Measurements from ENCODE around the gene ZNF841.
"Not testable (repeated sequence)": the region's sequence is repeated elsewhere in the genome, so short reads cannot be mapped to it uniquely, and the experiment has no call there.

The ZNF841 gene

DNA sequence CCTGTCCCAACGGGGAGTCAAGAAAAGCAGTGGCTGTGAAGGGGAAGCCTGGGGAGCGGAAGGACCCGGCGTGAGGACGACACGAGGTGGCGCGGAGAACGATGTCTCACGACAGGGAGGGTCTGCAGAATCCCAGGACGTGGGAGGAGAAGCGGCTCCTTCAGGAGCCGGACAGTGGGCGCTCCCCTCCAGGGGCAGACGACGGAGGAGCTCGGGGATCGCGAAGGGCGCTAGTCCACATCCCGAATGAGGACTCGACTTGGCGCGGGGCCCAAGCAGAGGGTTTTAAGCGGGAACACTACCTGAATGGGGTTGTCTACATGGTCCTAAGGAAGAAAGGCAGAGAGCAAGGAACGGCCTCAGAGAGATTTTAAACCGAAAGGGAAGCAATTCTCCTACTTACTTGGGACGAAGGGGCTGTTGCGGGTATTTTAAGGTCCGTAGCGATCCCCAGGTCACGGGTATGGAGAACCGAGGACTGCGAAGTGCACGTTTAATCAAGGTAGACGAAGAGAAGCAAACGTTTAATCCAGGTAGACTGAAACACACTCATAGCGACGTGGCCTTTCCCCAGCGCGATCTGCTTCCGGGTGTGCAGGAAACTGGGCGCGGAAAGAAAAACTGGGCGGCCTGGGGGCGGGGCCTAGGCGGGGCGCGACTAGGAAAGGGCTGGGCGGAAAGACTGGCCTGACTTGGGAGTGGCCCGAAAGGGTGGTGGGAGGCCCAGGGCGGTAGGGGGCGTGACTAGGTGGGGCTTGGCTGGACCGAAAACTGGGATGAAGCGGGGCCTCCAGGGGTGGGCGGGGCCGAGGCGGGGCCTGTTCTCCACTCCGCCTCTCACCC, at the start of gene ZNF841:
Gene ZNF841 (minus strand): TSS at position 594 of the 843 bp plus-strand sequence. CDS start 10,964 bp downstream, outside the sequence.
- peak; percentile 87 for DNase-seq

- DNase-seq = no peak
These were observed 46.5 kb upstream of the ZNF841 start for GRCh38 chr19:52142001-52142595.

DNA sequence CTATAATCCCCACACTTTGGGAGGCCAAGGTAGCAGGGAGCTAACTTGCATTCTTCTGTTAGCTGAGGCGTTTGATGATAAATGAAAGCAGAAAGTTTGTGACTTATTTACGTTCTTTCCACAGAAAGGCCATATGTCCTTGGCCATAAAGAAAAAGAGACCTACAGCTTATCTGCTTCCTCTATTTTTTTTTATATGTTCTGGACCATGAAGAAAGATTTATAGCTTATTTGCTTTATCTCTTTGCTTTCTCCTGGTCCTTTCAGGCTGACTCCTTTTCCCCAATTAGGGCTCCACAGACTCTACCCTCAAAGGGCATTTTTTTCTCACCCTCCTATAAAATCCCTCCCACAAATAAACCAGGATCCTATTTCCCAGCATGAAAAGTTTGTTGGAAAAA, 45.6 kb upstream of the ZNF841 start:
- no peak for DNase-seq

DNA sequence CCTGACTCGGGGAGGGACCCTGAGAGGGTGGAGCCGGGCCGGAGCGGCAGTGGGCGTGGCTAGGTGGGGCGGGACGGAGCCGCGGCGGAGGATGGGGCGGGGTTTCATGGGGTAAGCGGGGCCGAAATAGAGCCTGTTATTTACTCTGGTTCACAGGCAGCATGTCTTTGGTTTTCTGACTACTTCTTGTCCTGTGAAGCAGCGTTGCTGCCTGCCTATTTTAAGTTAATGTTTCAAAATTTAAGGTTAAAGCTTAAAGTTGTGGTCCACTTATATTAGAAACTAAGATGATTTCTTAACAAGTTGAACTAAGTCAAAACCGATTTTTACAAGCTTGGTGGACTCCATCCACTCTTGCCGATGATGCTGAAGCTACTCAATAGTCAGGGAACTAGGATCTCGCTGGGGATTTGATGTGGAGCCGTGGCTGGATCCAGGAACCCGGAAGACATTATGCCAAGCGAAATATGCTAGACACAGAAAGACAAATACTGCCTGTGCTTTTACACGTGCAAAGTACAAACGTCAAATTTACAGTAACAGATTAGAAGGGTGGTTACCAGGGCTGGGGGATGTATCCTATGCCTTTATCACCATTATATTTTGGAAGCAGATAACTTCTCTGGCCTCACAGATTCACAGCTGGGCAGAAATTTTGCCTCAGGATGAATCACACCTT, 44.6 kb upstream of the ZNF841 start:
- DNase-seq = no peak

DNA sequence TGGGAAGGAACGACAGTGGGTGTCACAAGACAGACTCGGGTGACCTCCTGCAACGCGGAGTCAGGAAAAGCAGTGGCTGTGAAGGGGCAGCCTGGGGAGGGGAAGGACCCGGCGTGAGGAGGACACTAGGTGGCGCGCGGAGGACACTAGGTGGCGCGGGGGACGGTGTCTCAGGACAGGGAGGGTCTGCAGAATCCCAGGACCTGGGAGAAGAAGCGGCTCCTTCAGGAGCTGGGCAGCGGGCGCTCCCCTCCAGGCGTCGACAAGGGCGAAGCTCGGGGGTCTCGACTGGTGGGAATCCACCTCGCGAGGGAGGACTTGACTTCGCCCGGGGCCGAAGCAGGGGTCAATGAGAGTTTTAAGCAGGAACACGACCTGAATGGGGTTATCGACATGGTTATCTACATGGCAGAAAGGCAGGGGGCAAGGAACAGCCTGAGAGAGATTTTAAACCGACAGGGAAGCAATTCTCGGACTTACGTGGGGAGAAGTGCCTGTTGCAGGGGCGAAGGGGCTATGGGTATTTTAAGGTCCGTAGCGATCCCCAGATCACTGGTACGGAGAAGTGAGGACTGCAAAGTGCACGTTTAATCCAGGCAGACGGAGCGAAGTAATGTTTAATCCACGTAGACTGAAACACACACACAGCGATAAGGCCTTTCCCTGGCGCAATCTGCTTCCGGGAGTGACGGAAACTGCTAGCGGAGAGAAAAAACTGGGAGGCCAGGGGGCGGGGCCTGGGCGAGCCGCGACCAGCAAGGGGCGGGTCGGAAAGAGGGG, 43.9 kb upstream of the ZNF841 start, which contains the start of gene ZNF616:
Gene ZNF616 (minus strand): TSS at position 687 of the 780 bp plus-strand sequence. CDS start 9,426 bp downstream, outside the sequence.
- peak; percentile 98 for DNase-seq

- DNase-seq = no peak
These were observed 43.4 kb upstream of the ZNF841 start for GRCh38 chr19:52138983-52139251.

GRCh38 chr19:52138278-52138982, 42.9 kb upstream of the ZNF841 start:
- DNase-seq = peak; percentile 35

DNA sequence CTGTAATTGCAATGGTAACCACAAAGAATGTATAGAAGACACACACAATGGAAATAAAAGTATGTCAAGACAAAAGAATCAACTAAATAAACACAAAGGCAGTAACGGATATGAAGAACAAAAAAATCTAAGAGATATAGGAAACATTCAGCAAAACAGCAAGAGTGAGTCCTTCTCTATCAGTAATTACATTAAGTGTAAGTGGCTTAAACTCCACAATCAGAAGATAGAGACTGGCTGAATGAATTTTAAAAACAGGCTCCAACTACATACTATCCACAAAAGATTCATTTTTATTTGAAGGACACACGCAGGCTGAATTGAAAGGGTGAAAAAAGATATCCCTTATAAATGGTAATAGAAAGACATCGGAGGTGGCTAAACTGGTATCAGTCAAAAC, 24.7 kb upstream of the ZNF841 start:
- no peak for DNase-seq

DNA sequence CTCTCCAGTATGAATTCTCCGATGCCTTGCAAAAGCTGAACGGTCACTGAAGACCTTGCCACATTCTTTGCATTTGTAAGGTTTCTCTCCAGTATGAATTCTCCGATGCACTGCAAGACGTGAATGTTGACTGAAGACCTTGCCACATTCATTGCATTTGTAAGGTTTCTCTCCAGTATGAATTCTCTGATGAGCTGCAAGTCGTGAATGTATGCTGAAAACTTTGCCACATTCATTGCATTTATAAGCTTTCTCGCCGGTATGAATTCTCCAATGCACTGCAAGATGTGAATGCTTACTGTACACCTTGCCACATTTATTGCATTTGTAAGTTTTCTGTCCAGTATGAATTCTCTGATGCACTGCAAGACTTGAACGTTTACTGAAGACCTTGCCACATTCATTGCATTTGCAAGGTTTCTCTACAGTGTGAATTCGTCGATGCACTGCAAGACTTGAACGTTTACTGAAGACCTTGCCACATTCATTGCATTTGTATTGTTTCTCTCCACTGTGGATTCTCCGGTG, 20.0 kb upstream of the ZNF841 start:
- DNase-seq = no peak

GRCh38 chr19:52114691-52115090, 19.1 kb upstream of the ZNF841 start:
- no peak for DNase-seq

GRCh38 chr19:52112624-52113023, 17.1 kb upstream of the ZNF841 start:
- DNase-seq = no peak

GRCh38 chr19:52110780-52111179, 15.2 kb upstream of the ZNF841 start:
- no peak for DNase-seq

DNA sequence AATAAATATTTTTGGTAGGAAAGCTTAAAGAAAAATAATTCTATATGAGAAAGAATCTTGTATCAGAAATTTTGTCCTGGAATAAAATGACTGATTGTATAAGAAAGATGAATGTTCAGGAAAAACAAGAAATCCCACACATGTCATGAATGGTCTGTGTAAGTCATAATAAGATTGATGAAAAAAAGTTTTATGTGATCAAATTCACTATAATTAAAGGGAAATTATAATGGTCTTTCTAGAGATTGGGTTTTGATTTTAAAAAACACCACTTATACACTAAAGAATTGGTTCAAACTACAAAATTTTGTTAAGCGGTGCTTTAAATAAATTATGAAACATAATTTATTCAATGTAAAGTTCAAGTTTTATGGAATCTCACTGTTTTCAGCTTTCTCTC, 7.2 kb upstream of the ZNF841 start:
- no peak for DNase-seq

GRCh38 chr19:52101866-52102562, 6.4 kb upstream of the ZNF841 start:
- DNase-seq = no peak

GRCh38 chr19:52099497-52100138, 4.1 kb upstream of the ZNF841 start:
- DNase-seq = no peak

GRCh38 chr19:52096416-52096815, 851 bp upstream of the ZNF841 start:
- DNase-seq = not testable (repeated sequence)

DNA sequence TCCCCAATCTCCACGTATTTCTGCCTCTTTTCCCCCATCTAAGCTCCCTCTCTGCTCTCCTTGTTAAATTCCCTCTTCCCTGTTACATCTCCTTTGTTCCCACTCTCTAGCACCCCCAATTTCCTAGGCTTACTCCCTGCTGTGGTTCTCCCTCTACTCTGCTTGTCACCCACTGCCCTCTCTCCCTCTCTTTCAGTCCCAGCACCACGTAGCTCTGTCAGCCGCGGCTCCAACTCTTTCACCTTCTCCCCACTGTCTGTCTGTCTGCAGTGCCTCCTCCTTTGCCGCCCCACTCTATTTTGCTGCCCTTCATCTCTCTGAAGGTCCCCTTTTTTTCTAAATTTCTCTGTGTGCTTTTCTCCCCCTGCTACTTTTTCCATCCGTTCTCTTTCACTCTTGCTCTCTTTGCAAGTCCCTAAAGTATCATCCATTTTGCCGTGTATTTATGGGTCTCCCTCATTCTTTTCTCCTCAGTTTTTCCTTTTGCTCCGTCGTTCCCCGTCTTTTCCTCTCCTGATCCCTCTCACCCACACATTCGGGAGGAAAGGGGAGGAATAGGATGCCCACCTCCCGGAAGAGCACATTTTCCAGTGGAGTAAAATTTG, 937 bp downstream of the ZNF841 start:
- DNase-seq = peak; percentile 1

DNA sequence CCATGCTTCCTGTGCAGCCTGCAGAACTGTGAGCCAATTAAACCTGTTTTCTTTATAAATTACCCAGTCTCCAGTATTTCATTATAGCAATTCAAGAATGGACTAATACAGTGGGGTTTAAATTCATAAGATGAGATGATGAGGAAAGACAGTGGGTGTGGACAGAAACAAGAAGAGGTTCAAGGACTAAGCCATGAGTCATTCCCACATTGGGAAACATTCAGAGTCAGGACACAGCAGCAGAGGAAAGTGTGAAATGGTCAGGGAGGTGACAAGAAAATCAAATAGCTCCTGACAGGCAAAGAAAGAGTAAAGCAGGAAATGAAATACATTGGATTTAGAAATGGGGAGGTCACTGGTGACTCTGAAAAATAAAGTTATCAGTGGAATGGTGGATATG, 9.1 kb downstream of the ZNF841 start:
- DNase-seq = no peak

DNA sequence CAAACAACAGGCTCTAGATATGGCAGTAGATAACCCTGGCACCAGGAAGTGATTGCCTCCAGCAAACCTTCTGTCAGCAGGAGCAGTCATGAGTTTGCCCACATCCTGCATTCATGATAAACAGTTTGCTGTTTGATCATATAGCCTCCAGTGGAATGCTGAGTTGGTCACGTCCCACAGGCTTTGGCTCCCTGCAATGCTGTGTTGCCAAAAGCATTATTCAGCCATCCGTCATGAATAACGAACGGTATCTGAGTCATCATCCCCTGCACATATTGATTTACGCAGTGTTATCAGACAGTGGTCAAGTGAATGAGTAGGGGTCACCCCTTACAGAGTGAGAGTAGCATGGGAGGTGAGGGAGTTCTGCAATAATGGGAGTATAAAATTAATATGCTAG, 25.1 kb downstream of the ZNF841 start:
- no peak for DNase-seq

DNA sequence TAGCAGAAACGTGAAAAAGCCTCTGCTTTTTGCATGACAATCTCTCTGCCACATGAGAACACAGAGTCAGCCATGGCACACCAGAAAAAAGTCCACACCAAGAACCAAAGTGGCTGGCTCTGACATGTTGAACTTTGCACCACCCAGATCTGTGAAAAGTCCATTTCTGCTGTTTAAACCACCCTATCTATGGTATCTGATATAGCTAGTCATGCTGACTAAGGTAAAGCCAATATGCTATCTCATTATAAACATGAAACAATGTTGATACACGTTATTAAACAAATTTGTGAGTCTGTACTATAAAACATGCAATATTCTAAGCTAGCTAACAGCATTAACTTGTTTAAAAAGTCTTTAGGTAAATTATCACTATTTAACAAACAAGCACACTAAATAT, 25.9 kb downstream of the ZNF841 start:
- DNase-seq = no peak
